Measurements from ENCODE around the gene ERRFI1.
"Not testable (repeated sequence)": the region's sequence is repeated elsewhere in the genome, so short reads cannot be mapped to it uniquely, and the experiment has no call there.

ERRFI1 gene

DNA sequence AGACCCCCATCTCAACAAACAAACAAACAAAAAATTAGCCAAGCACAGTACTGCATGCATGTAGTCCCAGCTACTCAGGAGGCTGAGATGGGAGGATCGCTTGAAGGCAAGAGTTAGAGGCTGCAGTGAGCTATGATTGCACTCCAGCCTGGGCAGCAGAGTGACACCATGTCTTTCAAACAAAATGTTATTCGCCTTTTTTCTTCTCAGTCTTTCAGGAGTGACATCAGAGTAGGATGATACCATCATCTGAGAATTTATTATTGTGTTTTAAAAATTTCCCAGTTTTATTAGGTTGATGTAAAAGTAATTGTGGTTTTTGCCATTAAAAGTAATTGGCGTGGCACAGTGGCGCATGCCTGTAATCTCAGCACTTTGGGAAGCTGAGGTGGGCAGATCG, 53.8 kb downstream of the ERRFI1 start:
- no peak for DNase-seq (ENCODE audit: low read depth)
- H3K4me3 ChIP-seq (ENCODE audit: low read depth, low read length), result no peak overlapping the region
- TF ChIP-seq POLR2A (IDR thresholded peaks at IDR 0.05; ENCODE audit: extremely low read depth, insufficient read length), result no peak
- TF ChIP-seq CTCF (IDR thresholded peaks at IDR 0.05; ENCODE audit: low read depth, low read length), result no peak
- TF ChIP-seq MYC (IDR thresholded peaks at IDR 0.05; ENCODE audit: low read depth, low read length), result no peak
- TF ChIP-seq, protein P1, sequence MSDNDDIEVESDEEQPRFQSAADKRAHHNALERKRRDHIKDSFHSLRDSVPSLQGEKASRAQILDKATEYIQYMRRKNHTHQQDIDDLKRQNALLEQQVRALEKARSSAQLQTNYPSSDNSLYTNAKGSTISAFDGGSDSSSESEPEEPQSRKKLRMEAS (IDR thresholded peaks at IDR 0.05; ENCODE audit: low read depth, low read length), result no peak

GRCh38 chr1:7971024-7971423, 55.1 kb downstream of the ERRFI1 start:
- no peak overlapping the region for H3K4me3 ChIP-seq (ENCODE audit: low read depth, low read length)
- no peak for DNase-seq (ENCODE audit: low read depth)
- TF ChIP-seq MYC (IDR thresholded peaks at IDR 0.05; ENCODE audit: low read depth, low read length) (no peak), CTCF (IDR thresholded peaks at IDR 0.05; ENCODE audit: low read depth, low read length) (no peak), POLR2A (IDR thresholded peaks at IDR 0.05; ENCODE audit: extremely low read depth, insufficient read length) (no peak)
- TF ChIP-seq, protein P1 (IDR thresholded peaks at IDR 0.05; ENCODE audit: low read depth, low read length), result no peak

- no peak overlapping the region for H3K4me3 ChIP-seq (ENCODE audit: low read depth, low read length)
- no peak for DNase-seq (ENCODE audit: low read depth)
- TF ChIP-seq POLR2A (IDR thresholded peaks at IDR 0.05; ENCODE audit: extremely low read depth, insufficient read length) (no peak), MYC (IDR thresholded peaks at IDR 0.05; ENCODE audit: low read depth, low read length) (no peak), CTCF (IDR thresholded peaks at IDR 0.05; ENCODE audit: low read depth, low read length) (no peak)
- TF ChIP-seq, protein P1 (IDR thresholded peaks at IDR 0.05; ENCODE audit: low read depth, low read length), result no peak
Measured at GRCh38 chr1:7970246-7970645, 55.9 kb downstream of the ERRFI1 start.

DNA sequence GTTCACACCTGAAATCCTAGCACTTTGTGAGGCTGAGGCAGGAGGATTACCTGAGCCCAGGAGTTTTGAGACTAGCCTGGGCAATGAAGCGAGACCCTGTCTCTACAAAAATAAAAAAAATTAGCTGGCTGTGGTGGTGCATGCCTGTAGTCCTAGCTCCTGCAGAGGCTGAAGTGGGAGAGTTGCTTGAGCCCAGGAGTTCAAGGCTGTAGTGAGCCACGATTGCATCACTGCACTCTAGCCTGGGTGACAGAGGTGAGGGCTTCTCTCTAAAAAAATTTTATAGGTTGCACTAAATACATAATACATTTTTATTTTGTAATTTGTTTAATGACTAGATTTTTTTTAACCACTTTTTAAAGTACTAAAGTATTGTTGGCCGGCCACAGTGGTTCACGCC, 58.5 kb downstream of the ERRFI1 start:
- DNase-seq (ENCODE audit: low read depth), result no peak
- no peak overlapping the region for H3K4me3 ChIP-seq (ENCODE audit: low read depth, low read length)
- TF ChIP-seq, protein P1 (IDR thresholded peaks at IDR 0.05; ENCODE audit: low read depth, low read length), result no peak
- TF ChIP-seq MYC (IDR thresholded peaks at IDR 0.05; ENCODE audit: low read depth, low read length), result no peak
- TF ChIP-seq POLR2A (IDR thresholded peaks at IDR 0.05; ENCODE audit: extremely low read depth, insufficient read length), result no peak
- TF ChIP-seq CTCF (IDR thresholded peaks at IDR 0.05; ENCODE audit: low read depth, low read length), result no peak

- H3K4me3 ChIP-seq (ENCODE audit: low read depth, low read length), result no peak overlapping the region
- TF ChIP-seq CTCF (IDR thresholded peaks at IDR 0.05; ENCODE audit: low read depth, low read length) (no peak), MYC (IDR thresholded peaks at IDR 0.05; ENCODE audit: low read depth, low read length) (no peak), POLR2A (IDR thresholded peaks at IDR 0.05; ENCODE audit: extremely low read depth, insufficient read length) (no peak)
- TF ChIP-seq, protein P1 (IDR thresholded peaks at IDR 0.05; ENCODE audit: low read depth, low read length), result no peak
- no peak for DNase-seq (ENCODE audit: low read depth)
Measured at GRCh38 chr1:7967196-7967595, 58.9 kb downstream of the ERRFI1 start.

GRCh38 chr1:7964476-7964875, 61.6 kb downstream of the ERRFI1 start:
- DNase-seq (ENCODE audit: low read depth), result no peak
- no peak overlapping the region for H3K4me3 ChIP-seq (ENCODE audit: low read depth, low read length)
- TF ChIP-seq POLR2A (IDR thresholded peaks at IDR 0.05; ENCODE audit: extremely low read depth, insufficient read length) (no peak), MYC (IDR thresholded peaks at IDR 0.05; ENCODE audit: low read depth, low read length) (no peak), CTCF (IDR thresholded peaks at IDR 0.05; ENCODE audit: low read depth, low read length) (no peak)
- TF ChIP-seq, protein P1 (IDR thresholded peaks at IDR 0.05; ENCODE audit: low read depth, low read length), result no peak

DNA sequence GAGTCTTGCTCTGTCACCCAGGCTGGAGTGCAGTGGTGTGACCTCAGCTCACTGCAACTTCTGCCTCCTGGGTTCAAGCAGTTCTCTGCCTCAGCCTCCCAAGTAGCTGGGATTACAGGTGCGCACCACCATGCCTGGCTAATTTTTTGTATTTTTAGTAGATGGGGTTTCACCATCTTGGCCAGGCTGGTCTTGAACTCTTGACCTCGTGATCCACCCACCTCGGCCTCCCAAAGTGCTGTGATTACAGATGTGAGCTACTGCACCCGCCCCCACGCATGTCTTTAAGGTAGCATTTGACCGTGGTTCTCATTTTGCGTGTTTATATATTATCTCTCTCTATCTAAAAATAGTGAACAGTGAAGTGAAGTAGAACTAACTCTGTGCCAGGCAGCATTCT, 62.3 kb downstream of the ERRFI1 start:
- not testable (repeated sequence) for H3K4me3 ChIP-seq (ENCODE audit: low read depth, low read length); DNase-seq (ENCODE audit: low read depth)

- not testable (repeated sequence) for H3K4me3 ChIP-seq (ENCODE audit: low read depth, low read length)
Measured at GRCh38 chr1:7963378-7963730, 62.8 kb downstream of the ERRFI1 start.

More at GRCh38 chr1:7963378-7963730, 62.8 kb downstream of the ERRFI1 start:
- DNase-seq (ENCODE audit: low read depth), result not testable (repeated sequence)

Measured in NB4 (cell line).